ENCODE results near the gene PAWR.

The PAWR gene

GRCh38 chr12:79678306-79678705, 12.5 kb downstream of the PAWR start:
- POLR2A ChIA-PET: no interaction called here
- Histone ChIP-seq H3K36me3 (ENCODE audit: control insufficient read depth in 2 of 2, insufficient read depth in 1 of 2, low read length in 2 of 2) (no peaks in the 10 kb centered on the region), H3K27ac (ENCODE audit: extremely low read depth, low read depth, low read length) (no peak overlapping the region), H3K4me1 (ENCODE audit: control insufficient read depth, insufficient read depth, low read length) (peaks cover 20% of the 10 kb centered on the region), H3K9me3 (ENCODE audit: control insufficient read depth, insufficient read depth, low read depth, low read length) (no peaks in the 10 kb centered on the region), H3K4me3 (ENCODE audit: low read depth, low read length) (no peak overlapping the region)
- CTCF ChIA-PET: no interaction called here
- TF ChIP-seq ZNF148 (tag by site-specific recombination; IDR thresholded peaks at IDR 0.05; ENCODE audit: borderline replicate concordance) (no peak), GLIS2 (tag by site-specific recombination; IDR thresholded peaks at IDR 0.05) (no peak), GLI4 (tag by site-specific recombination; IDR thresholded peaks at IDR 0.05) (no peak), ZNF600 (tag by site-specific recombination; IDR thresholded peaks at IDR 0.05) (0 out of 2 replicates have a peak, but pooled peaks have one; percentile 29), ZNF704 (tag by site-specific recombination; IDR thresholded peaks at IDR 0.05) (no peak), ZNF19 (tag by site-specific recombination; IDR thresholded peaks at IDR 0.05; ENCODE audit: low read depth) (no peak), ZNF558 (tag by site-specific recombination; IDR thresholded peaks at IDR 0.05) (no peak)

- no peak overlapping the region for H3K4me3 ChIP-seq (ENCODE audit: low read depth, low read length)
- H3K36me3 ChIP-seq (ENCODE audit: control insufficient read depth in 2 of 2, insufficient read depth in 1 of 2, low read length in 2 of 2): no peaks in the 10 kb centered on the region
- ChIA-PET CTCF (interaction anchor here (0.8 kb wide), 1 partner anchor 9 kb away, joined by 3 read pairs; no protein-coding TSS in a partner anchor), POLR2A (interaction anchor here (1.0 kb wide), 1 partner anchor 13 kb away, joined by 3 read pairs; the partner anchor contains the start of gene PAWR)
- peaks cover 21% of the 10 kb centered on the region for H3K4me1 ChIP-seq (ENCODE audit: control insufficient read depth, insufficient read depth, low read length)
- H3K9me3 ChIP-seq (ENCODE audit: control insufficient read depth, insufficient read depth, low read depth, low read length): no peaks in the 10 kb centered on the region
- no peak overlapping the region for H3K27ac ChIP-seq (ENCODE audit: extremely low read depth, low read depth, low read length)
- TF ChIP-seq ZNF19 (tag by site-specific recombination; IDR thresholded peaks at IDR 0.05; ENCODE audit: low read depth) (no peak), ZNF785 (tag by site-specific recombination; IDR thresholded peaks at IDR 0.05) (no peak), ZNF138 (tag by site-specific recombination; IDR thresholded peaks at IDR 0.05; ENCODE audit: borderline replicate concordance) (no peak), TCF7L2 (IDR thresholded peaks at IDR 0.05; ENCODE audit: borderline replicate concordance, low read depth, low read length) (no peak), ZNF398 (tag by site-specific recombination; IDR thresholded peaks at IDR 0.05) (no peak), ZBTB8A (tag by site-specific recombination; IDR thresholded peaks at IDR 0.05) (no peak), GFI1B (tag by site-specific recombination; IDR thresholded peaks at IDR 0.05) (no peak), ZNF148 (tag by site-specific recombination; IDR thresholded peaks at IDR 0.05; ENCODE audit: borderline replicate concordance) (no peak), OVOL3 (tag by site-specific recombination; IDR thresholded peaks at IDR 0.05) (no peak), ZNF157 (tag by site-specific recombination; IDR thresholded peaks at IDR 0.05) (no peak), ZBTB21 (tag by site-specific recombination; IDR thresholded peaks at IDR 0.05) (no peak), ZBTB6 (tag by site-specific recombination; IDR thresholded peaks at IDR 0.05) (no peak), GLI4 (tag by site-specific recombination; IDR thresholded peaks at IDR 0.05) (no peak), ZBTB26 (tag by site-specific recombination; optimal IDR thresholded peaks at IDR 0.05) (no peak), ZNF169 (tag by site-specific recombination; IDR thresholded peaks at IDR 0.05) (no peak), ZFP3 (tag by site-specific recombination; IDR thresholded peaks at IDR 0.05; ENCODE audit: low read depth) (no peak), ZNF362 (tag by site-specific recombination; IDR thresholded peaks at IDR 0.05) (no peak), ZNF704 (tag by site-specific recombination; IDR thresholded peaks at IDR 0.05) (no peak)
Measured at GRCh38 chr12:79677672-79678071, 13.1 kb downstream of the PAWR start.
